ENCODE measurements around the gene PAQR7.

The PAQR7 gene

GRCh38 chr1:25885602-25886001, 10.1 kb upstream of the PAQR7 start:
- H3K4me3 ChIP-seq (ENCODE audit: low read length): no peak overlapping the region
- TF ChIP-seq, protein P1, sequence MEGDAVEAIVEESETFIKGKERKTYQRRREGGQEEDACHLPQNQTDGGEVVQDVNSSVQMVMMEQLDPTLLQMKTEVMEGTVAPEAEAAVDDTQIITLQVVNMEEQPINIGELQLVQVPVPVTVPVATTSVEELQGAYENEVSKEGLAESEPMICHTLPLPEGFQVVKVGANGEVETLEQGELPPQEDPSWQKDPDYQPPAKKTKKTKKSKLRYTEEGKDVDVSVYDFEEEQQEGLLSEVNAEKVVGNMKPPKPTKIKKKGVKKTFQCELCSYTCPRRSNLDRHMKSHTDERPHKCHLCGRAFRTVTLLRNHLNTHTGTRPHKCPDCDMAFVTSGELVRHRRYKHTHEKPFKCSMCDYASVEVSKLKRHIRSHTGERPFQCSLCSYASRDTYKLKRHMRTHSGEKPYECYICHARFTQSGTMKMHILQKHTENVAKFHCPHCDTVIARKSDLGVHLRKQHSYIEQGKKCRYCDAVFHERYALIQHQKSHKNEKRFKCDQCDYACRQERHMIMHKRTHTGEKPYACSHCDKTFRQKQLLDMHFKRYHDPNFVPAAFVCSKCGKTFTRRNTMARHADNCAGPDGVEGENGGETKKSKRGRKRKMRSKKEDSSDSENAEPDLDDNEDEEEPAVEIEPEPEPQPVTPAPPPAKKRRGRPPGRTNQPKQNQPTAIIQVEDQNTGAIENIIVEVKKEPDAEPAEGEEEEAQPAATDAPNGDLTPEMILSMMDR (IDR thresholded peaks at IDR 0.05; ENCODE audit: insufficient read depth, low read depth, low read length, missing control alignments): no peak

GRCh38 chr1:25881266-25881665, 5.8 kb upstream of the PAQR7 start:
- TF ChIP-seq, protein P1 (IDR thresholded peaks at IDR 0.05; ENCODE audit: insufficient read depth, low read depth, low read length, missing control alignments): no peak
- no peak overlapping the region for H3K4me3 ChIP-seq (ENCODE audit: low read length)
- no peak for DNase-seq (ENCODE audit: low read depth)

More at GRCh38 chr1:25885602-25886001, 10.1 kb upstream of the PAQR7 start:
- no peak for DNase-seq (ENCODE audit: low read depth)

DNA sequence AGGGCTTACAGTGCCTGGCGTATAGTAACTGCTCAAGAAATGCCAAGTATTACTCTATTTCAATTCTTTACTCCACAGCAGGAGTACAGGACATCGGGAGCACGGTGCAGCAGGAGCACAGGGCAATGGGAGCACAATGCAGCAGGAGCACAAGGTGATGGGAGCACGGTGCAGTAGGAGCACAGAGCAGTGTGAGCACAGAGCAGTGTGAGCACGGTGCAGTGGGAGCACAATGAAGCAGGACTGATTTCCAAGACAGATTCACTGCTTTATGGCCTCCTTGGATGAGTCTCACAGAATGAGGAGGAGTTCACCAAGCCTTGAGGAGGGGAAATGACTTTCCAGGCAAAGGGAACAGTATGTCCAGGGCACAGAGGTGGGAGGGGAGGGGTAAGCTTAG, 5.0 kb upstream of the PAQR7 start:
- no peak for DNase-seq (ENCODE audit: low read depth)
- TF ChIP-seq, protein P1 (IDR thresholded peaks at IDR 0.05; ENCODE audit: insufficient read depth, low read depth, low read length, missing control alignments): no peak
- no peak overlapping the region for H3K4me3 ChIP-seq (ENCODE audit: low read length)

DNA sequence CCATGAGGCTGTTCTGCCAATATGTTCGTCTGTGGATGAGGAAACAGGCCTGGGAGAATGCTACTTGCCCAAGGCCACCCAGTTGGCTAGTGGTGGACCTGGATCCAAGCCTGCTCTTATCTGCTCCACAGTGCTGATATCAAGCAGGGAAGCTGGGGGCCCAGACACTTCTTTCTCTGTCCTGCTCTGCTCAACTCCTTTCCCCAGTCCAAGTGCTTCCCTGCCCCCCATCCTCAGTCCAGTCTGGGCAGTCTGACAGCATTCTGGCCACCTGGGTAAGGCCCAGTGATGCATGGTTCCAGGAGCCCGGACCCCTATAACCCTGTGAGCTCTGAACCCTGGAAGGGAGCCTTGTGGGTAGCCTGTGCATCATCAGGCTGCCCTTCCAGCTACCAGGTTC, 4.2 kb upstream of the PAQR7 start:
- DNase-seq (ENCODE audit: low read depth): no peak
- TF ChIP-seq, protein P1 (IDR thresholded peaks at IDR 0.05; ENCODE audit: insufficient read depth, low read depth, low read length, missing control alignments): no peak
- no peak overlapping the region for H3K4me3 ChIP-seq (ENCODE audit: low read length)

DNA sequence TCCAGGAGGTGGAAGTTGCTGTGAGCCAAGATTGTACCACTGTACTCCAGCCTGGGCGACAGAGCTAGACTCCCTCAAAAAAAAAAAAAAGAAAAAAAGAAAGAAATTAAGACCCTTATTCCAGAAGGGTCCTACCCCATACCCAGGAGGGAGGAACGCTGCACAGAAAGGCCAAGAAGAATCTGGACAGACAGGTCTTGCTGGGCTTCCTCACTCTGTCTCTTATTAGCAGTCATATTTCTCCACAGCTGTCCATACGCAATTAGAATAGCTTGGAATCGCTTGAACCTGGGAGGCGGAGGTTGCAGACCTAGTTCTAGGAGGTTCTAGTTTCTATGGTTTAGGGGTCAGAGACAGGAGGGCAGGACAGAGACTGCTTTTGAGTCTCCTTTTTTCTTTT, 3.2 kb upstream of the PAQR7 start:
- no peak overlapping the region for H3K4me3 ChIP-seq (ENCODE audit: low read length)
- DNase-seq (ENCODE audit: low read depth): peak; percentile 58
- TF ChIP-seq, protein P1 (IDR thresholded peaks at IDR 0.05; ENCODE audit: insufficient read depth, low read depth, low read length, missing control alignments): no peak

DNA sequence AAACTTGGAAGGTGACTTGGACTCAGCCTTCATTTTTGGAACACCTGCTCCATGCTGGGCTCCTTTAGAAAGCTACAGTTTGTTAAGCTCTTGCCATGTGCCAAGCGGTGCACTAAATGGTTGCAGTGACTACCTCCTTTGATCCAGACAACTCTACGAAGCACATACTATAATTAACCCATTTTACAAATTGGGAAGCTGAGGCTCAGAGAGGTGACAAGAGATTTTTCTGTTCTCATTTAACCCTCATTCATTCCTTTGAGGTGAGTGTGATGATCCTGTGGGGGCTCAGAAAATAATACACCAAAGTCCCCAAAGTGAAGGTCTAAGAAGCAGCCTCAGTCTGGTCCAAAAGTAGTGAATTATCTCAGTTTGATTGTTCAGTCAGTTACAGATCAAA, 1.6 kb upstream of the PAQR7 start:
- H3K4me3 ChIP-seq (ENCODE audit: low read length): no peak overlapping the region
- DNase-seq (ENCODE audit: low read depth): no peak
- TF ChIP-seq, protein P1 (IDR thresholded peaks at IDR 0.05; ENCODE audit: insufficient read depth, low read depth, low read length, missing control alignments): no peak

- no peak overlapping the region for H3K4me3 ChIP-seq (ENCODE audit: low read length)
- TF ChIP-seq, protein P1 (IDR thresholded peaks at IDR 0.05; ENCODE audit: insufficient read depth, low read depth, low read length, missing control alignments): no peak
Measured at GRCh38 chr1:25876693-25877077, 1.2 kb upstream of the PAQR7 start.

More at GRCh38 chr1:25876693-25877077, 1.2 kb upstream of the PAQR7 start:
- no peak for DNase-seq (ENCODE audit: low read depth)

All from epithelial cell of esophagus (primary cell).